Stomach (tissue), 9 donors: ENCODE measurements around the gene HEPACAM. TPM values are rescaled to one million over a fixed set of nuclear protein-coding genes. Genes with fewer than 3 reads are reported as not detected.

Source experiments
- DNase-seq, 2 donors: peaks; one replicate each; pipeline versions ENCODE4 v3.0.0 to v3.0.0-alpha.2; 2013 to 2019
- H3K27ac ChIP-seq, 5 donors: fragments of 200-600 bp in 4 of 5; sonication (generic) in 4 of 5; one replicate each; pipeline ENCODE4 v1.5.1; 2013 to 2019; ENCODE audit warnings: mild to moderate bottlenecking in 1 of 5, moderate library complexity in 1 of 5
- H3K27me3 ChIP-seq, 3 donors: fragments of 200-600 bp; sonication (generic); one replicate each; pipeline ENCODE4 v1.5.1; 2017 to 2019; ENCODE audit warnings: mixed run types in 1 of 3
- H3K36me3 ChIP-seq, 4 donors: fragments of 200-600 bp; sonication (generic); 1 replicate in 3 of 4; 2 replicates in 1 of 4; pipeline ENCODE4 v1.5.1; 2016 to 2019
- H3K4me1 ChIP-seq, 4 donors: fragments of 200-600 bp; sonication (generic); one replicate each; pipeline ENCODE4 v1.5.1; 2016 to 2019
- H3K4me3 ChIP-seq, 4 donors: fragments of 200-600 bp; sonication (generic) in 3 of 4; one replicate each; pipeline ENCODE4 v1.5.1; 2016 to 2019; ENCODE audit warnings: mild to moderate bottlenecking in 1 of 4
- H3K9me3 ChIP-seq, 4 donors: fragments of 200-600 bp; sonication (generic); one replicate each; pipeline ENCODE4 v1.5.1; 2016 to 2019
- CTCF ChIP-seq, 7 experiments: fragments of 450-650 bp in 4 of 7; fragments of 200-600 bp in 3 of 7; sonication (generic) in 3 of 7; IDR thresholded peaks; one replicate each; pipeline ENCODE4 v1.5.1; 2016 to 2019; ENCODE audit warnings: antibody characterized with exemption in 7 of 7, control low read depth in 2 of 7, mild to moderate bottlenecking in 1 of 7
- EP300 ChIP-seq: sonication (generic); formaldehyde crosslinking; IDR thresholded peaks from one replicate; pipeline ENCODE4 v1.6.1; 2017; ENCODE audit warnings: antibody characterized with exemption
- POLR2A ChIP-seq, 4 donors: fragments of 450-650 bp; IDR thresholded peaks; one replicate each; pipeline ENCODE4 v1.6.1; 2016; ENCODE audit warnings: antibody characterized with exemption in 4 of 4, control low read depth in 2 of 4, mild to moderate bottlenecking in 1 of 4, moderate library complexity in 1 of 4
- POLR2AphosphoS5 ChIP-seq, 3 donors: sonication (generic); formaldehyde crosslinking; IDR thresholded peaks; one replicate each; pipeline ENCODE4 v1.6.1; 2016; ENCODE audit warnings: antibody characterized with exemption in 3 of 3
- whole genome bisulfite sequencing, 5 donors: extraction: QIAGEN DNeasy Blood & Tissue Kit in 3 of 5; methylation state at CpG; one replicate each; pipeline versions ENCODE4 v1.1.5 to v1.1.7; 2013 to 2018; 5-methylcytosine and 5-hydroxymethylcytosine counted together
- intact Hi-C: fragments of 100-400 bp; cut with DNase I; formaldehyde crosslinking; loops from one replicate; pipeline ENCODE4 v1.15.1; 2023; ENCODE audit warnings: low total_unique reads
- polyA plus RNA-seq, 3 donors: library from polyadenylated mRNA; stranded (reverse); fragments of 200-250 nt; gene quantifications; one replicate each; pipeline ENCODE4 v1.2.3, GENCODE V29; 2013
- total RNA-seq, 5 donors: library from RNA; depleted of rRNA; stranded (reverse); fragments of >200 nt; gene quantifications; one replicate each; pipeline versions ENCODE4 v1.1.0 to v1.2.3, GENCODE V29; 2014 to 2016
- donor health status: healthy with polysubstance abuse.
- donor health status: Bipolar disorder and iron deficiency.
- donor health status: healthy.

HEPACAM gene
- total and polyA plus RNA-seq, 8 donors = 0.10 TPM; not detected in 7

- WGBS, 5 donors = 50 to 62% (median 57%) methylated on average over 14 of the region's 14 CpGs
- Histone ChIP-seq H3K36me3 (no peaks in the 10 kb centered on the region), H3K4me3 (no peak overlapping the region), H3K9me3 (no peaks in the 10 kb centered on the region), H3K27me3 (peaks cover 19 to 100% (median 76%) of the 10 kb centered on the region in 3 donors), H3K27ac (no peak overlapping the region), H3K4me1 (peaks cover 11 to 47% (median 34%) of the 10 kb centered on the region in 4 donors)
- no peak for TF ChIP-seq EP300
- no peak for TF ChIP-seq POLR2AphosphoS5 (IDR thresholded peaks at IDR 0.05)
- TF ChIP-seq POLR2A (IDR thresholded peaks at IDR 0.05) = no peak
- TF ChIP-seq CTCF (IDR thresholded peaks at IDR 0.05) = no peak
- intact Hi-C loops = no loop called here
- DNase-seq = no peak
Measured at GRCh38 chr11:124869856-124870387, 65.9 kb downstream of the HEPACAM start.

- no peak for TF ChIP-seq POLR2A (IDR thresholded peaks at IDR 0.05)
- TF ChIP-seq CTCF (IDR thresholded peaks at IDR 0.05) = no peak
- no peak for TF ChIP-seq POLR2AphosphoS5 (IDR thresholded peaks at IDR 0.05)
- no peak for TF ChIP-seq EP300
- no peaks in the 10 kb centered on the region for H3K9me3 ChIP-seq
- no peaks in the 10 kb centered on the region for H3K36me3 ChIP-seq
- H3K4me3 ChIP-seq = peak overlapping the region in 1 of 4 donors; percentile 3
- H3K27ac ChIP-seq = no peak overlapping the region
- H3K27me3 ChIP-seq = peaks cover 20 to 100% (median 82%) of the 10 kb centered on the region in 3 donors
- intact Hi-C loops = no loop called here
- WGBS, 5 donors = 4 to 7% (median 6%) methylated on average over 16 of the region's 16 CpGs
- H3K4me1 ChIP-seq = peaks cover 15 to 51% (median 39%) of the 10 kb centered on the region in 4 donors
- DNase-seq = no peak
Measured at GRCh38 chr11:124869331-124869730, 66.5 kb downstream of the HEPACAM start.

Other genes starting within 250 kb of the HEPACAM start
- gene NRGN, start 196.1 kb downstream of the HEPACAM start, total RNA-seq = under 1 TPM in 2 of 5 donors, not detected in 3; 0.37 to 0.87 TPM
- gene NRGN, start 196.1 kb downstream of the HEPACAM start, polyA plus RNA-seq = 1 to 10 TPM in 2 of 3 donors, not detected in 1; 3.1 to 5.5 TPM
- gene VSIG2, start 183.8 kb downstream of the HEPACAM start, total RNA-seq = 100 to 1,000 TPM in 3 of 5 donors, 10 to 100 TPM in 2; 80.5 to 419 (median 147) TPM
- 100 to 1,000 TPM; 178 to 219 (median 196) TPM for gene VSIG2, start 183.8 kb downstream of the HEPACAM start, polyA plus RNA-seq
- gene ESAM, start 173.8 kb downstream of the HEPACAM start, total RNA-seq = 10 to 100 TPM in 1 of 5 donors, 1 to 10 TPM in 4; 4.1 to 11.3 (median 9.4) TPM
- gene ESAM, start 173.8 kb downstream of the HEPACAM start, polyA plus RNA-seq = 10 to 100 TPM in 2 of 3 donors, 1 to 10 TPM in 1; 8.1 to 19.6 (median 13.9) TPM
- gene MSANTD2, start 135.6 kb downstream of the HEPACAM start, total RNA-seq = 10 to 100 TPM in 3 of 5 donors, 1 to 10 TPM in 2; 3.2 to 40.2 (median 20.9) TPM
- 10 to 100 TPM in 1 of 3 donors, 1 to 10 TPM in 2; 2.8 to 11.3 (median 3.1) TPM for gene MSANTD2, start 135.6 kb downstream of the HEPACAM start, polyA plus RNA-seq
- 10 to 100 TPM in 2 of 5 donors, 1 to 10 TPM in 2, not detected in 1; 1.7 to 39.1 (median 14.8) TPM for gene ROBO3, start 70.6 kb downstream of the HEPACAM start, total RNA-seq
- gene ROBO3, start 70.6 kb downstream of the HEPACAM start, polyA plus RNA-seq = 10 to 100 TPM in 1 of 3 donors, 1 to 10 TPM in 2; 2.4 to 14.2 (median 4.8) TPM
- 10 to 100 TPM in 3 of 5 donors, 1 to 10 TPM in 2; 1.8 to 49.6 (median 12.1) TPM for gene ROBO4, start 38.2 kb downstream of the HEPACAM start, total RNA-seq
- gene ROBO4, start 38.2 kb downstream of the HEPACAM start, polyA plus RNA-seq = 1 to 10 TPM; 2.0 to 2.7 (median 2.6) TPM
- not detected for gene HEPN1, start 16.8 kb downstream of the HEPACAM start, total RNA-seq
- gene HEPN1, start 16.8 kb downstream of the HEPACAM start, polyA plus RNA-seq = not detected
- gene CCDC15, start 18.2 kb upstream of the HEPACAM start, total RNA-seq = 10 to 100 TPM in 1 of 5 donors, 1 to 10 TPM in 3, under 1 TPM in 1; 0.43 to 15.6 (median 1.8) TPM
- gene CCDC15, start 18.2 kb upstream of the HEPACAM start, polyA plus RNA-seq = under 1 TPM; 0.31 to 0.68 (median 0.61) TPM
- 1 to 10 TPM in 2 of 5 donors, under 1 TPM in 1, not detected in 2; 0.87 to 5.3 (median 3.9) TPM for gene SLC37A2, start 127.3 kb upstream of the HEPACAM start, total RNA-seq
- gene SLC37A2, start 127.3 kb upstream of the HEPACAM start, polyA plus RNA-seq = 1 to 10 TPM; 2.1 to 4.9 (median 2.6) TPM
- gene TMEM218, start 175.6 kb upstream of the HEPACAM start, total RNA-seq = 10 to 100 TPM in 2 of 5 donors, 1 to 10 TPM in 2, under 1 TPM in 1; 0.87 to 16.2 (median 8.0) TPM
- 10 to 100 TPM; 16.1 to 21.1 (median 19.2) TPM for gene TMEM218, start 175.6 kb upstream of the HEPACAM start, polyA plus RNA-seq
- 1 to 10 TPM in 4 of 5 donors, not detected in 1; 1.3 to 4.9 (median 2.8) TPM for gene PKNOX2, start 228.7 kb upstream of the HEPACAM start, total RNA-seq
- 1 to 10 TPM in 2 of 3 donors, under 1 TPM in 1; 0.83 to 4.3 (median 2.1) TPM for gene PKNOX2, start 228.7 kb upstream of the HEPACAM start, polyA plus RNA-seq